GM12873 (cell line): ENCODE data around the gene ATP2B1.

ENCODE experiments used
- TF ChIP-seq, protein P1 (sequence below): IDR thresholded peaks from 2 replicates; pipeline ENCODE4 v1.5.1; 2012; ENCODE audit warnings: low read depth, mild to moderate bottlenecking, moderate library complexity, low read length, control low read depth; ENCODE audit not compliant: insufficient read depth; ENCODE audit errors: missing control alignments

The ATP2B1 gene

DNA sequence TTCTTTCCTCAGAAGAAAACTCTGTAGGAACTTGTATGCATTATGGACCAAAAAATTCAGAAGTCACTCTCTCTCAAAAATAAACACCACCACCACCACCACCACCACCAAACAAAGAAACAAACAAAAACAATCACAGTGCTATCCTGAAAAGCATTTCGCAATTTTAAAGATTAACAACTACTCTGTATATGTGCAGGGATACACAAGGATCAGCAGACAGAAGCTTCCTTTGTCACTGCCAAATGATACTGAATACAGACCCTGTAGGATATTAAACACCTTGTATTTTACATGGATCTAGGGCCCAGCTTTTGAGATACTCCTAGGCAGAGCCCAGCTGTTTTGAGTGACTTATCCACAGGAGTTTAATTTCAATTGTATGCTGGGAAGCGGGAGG, 31.7 kb downstream of the ATP2B1 start:
- TF ChIP-seq, protein P1, sequence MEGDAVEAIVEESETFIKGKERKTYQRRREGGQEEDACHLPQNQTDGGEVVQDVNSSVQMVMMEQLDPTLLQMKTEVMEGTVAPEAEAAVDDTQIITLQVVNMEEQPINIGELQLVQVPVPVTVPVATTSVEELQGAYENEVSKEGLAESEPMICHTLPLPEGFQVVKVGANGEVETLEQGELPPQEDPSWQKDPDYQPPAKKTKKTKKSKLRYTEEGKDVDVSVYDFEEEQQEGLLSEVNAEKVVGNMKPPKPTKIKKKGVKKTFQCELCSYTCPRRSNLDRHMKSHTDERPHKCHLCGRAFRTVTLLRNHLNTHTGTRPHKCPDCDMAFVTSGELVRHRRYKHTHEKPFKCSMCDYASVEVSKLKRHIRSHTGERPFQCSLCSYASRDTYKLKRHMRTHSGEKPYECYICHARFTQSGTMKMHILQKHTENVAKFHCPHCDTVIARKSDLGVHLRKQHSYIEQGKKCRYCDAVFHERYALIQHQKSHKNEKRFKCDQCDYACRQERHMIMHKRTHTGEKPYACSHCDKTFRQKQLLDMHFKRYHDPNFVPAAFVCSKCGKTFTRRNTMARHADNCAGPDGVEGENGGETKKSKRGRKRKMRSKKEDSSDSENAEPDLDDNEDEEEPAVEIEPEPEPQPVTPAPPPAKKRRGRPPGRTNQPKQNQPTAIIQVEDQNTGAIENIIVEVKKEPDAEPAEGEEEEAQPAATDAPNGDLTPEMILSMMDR, result no peak

DNA sequence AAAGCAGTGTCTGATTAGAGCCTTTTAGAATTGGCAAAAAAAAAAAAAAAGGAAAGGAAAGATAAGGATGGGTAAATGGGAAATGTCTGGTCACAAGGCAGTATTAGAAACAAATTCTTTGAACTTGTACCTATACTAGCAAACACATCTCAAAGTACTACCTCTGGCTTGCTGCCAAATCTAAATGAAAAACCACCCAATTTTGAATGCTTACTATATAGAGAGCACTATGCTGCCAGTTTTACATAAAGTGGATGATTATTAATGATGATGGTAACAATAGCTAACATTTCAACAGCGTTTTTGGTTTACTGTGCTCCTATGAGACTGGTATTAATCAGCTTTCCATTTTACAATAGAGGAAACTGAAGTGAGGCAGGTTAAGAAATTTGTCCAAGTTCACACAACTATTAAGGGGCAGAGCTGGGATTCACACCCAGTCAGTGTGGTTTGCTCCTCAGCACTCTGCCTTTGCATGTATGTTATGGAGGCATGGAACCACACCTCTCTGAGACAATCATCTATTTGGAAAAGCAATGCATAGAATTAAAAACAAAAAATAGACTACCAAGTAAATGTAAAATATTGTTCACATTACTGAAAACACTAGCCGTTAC, 34.2 kb downstream of the ATP2B1 start:
- TF ChIP-seq, protein P1, result no peak

DNA sequence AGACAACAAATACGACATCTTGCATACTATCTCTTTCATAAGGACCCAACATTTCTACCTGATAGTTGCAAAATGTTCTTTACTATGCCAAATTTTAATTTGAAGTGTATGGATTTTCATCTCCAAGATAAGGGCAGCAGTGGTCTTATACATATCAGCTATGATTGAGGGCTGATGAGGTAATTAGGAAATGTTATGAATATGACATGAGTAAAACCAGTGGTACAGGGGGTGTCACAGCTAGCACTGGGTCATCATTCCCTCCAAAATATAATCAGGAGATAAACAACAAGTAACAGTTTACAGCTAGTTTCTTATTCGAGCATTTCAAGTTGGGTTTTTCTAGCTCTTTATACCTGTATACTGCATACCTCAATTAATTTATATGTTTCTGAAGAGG, 35.0 kb downstream of the ATP2B1 start:
- TF ChIP-seq, protein P1, result no peak

DNA sequence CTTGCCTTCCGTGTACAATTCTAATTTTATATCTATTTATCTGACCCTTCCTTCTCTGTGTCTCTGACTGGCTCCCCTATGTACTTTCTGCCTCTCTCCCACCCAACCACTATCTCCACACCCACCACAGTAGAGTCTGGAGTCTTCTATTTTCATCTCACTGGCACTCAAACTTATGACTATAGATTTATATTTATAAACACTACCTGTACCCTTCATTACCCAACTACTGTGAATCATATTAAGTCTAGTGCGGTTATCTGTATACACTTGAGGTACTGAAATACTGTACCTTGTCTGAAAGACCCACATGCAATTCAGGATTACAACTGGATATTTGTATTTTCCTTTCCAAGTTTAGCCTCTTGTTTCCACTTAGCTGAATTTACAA, 36.1 kb downstream of the ATP2B1 start:
- TF ChIP-seq, protein P1, result no peak

DNA sequence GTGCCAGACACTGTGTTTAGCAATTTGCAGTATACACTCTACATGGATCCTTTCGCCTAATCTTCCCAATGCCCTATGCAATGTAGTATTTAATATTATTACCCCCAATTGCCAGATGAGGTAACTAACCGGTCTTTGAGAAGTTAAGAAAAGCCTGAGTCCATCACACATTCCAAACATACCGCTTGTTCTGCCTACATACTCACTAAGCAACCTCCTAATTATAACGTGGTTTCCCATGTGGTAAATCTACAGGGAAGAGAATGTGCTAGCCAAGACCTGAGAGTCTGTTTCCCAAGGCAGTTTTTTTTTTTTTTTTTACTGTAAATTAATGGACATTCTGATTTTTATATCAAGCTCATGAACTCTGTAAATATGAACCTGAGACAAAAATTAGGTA, 37.2 kb downstream of the ATP2B1 start:
- TF ChIP-seq, protein P1, result no peak

DNA sequence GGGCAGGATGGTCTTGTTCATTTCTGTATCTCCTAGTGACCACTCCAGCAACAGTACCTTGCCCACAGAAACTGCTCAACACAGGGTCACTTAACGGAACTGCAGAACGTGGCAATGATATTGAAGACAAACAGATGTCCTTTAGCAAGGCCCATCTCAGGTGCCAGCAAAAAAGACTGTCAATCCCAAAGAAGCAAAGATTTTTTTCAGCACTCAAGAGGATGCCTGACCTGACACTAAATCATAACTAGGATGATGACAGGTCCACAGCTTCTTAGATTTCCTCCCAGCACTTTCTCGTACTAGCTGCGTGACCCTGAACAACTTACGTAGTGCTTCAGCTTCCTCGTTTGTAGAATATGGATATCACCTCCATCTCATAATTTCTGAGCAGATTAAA, 39.4 kb downstream of the ATP2B1 start:
- TF ChIP-seq, protein P1, result no peak

DNA sequence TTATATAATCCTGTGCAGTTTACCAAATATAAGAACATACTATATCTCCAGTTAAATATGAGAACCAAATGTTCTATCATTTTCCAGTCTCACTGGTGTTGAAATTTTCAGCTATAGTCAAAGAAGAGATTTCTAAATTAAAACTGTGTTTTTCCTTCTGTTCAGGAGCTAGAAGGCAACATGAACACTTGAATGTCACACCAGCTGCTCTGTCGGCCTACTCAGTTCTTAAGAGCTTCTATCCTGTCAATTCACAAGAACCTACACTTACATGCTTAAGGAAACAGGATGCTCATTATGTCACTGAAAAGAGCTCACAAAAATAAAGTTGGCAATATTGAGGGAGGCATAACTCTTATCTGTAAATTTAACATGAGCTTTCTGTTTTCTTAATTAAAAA, 43.1 kb downstream of the ATP2B1 start:
- TF ChIP-seq, protein P1, result no peak
